ENCODE measurements around the gene KLRG1.

- TF ChIP-seq PATZ1 (CRISPR knock-in tag; IDR thresholded peaks at IDR 0.05; ENCODE audit: borderline replicate concordance): no peak
- TF ChIP-seq ZNF565 (CRISPR knock-in tag; conservative IDR thresholded peaks at IDR 0.05; ENCODE audit: low read depth): no peak
- no peak for TF ChIP-seq GLIS3 (CRISPR knock-in tag; IDR thresholded peaks at IDR 0.05)
- no peak for TF ChIP-seq OSR1 (CRISPR knock-in tag; IDR thresholded peaks at IDR 0.05)
- no peak for TF ChIP-seq ZFP3 (CRISPR knock-in tag; IDR thresholded peaks at IDR 0.05)
- TF ChIP-seq TOX (CRISPR knock-in tag; IDR thresholded peaks at IDR 0.05; ENCODE audit: borderline replicate concordance): no peak
- no peak for TF ChIP-seq ISL1 (CRISPR knock-in tag; IDR thresholded peaks at IDR 0.05)
- no peak for TF ChIP-seq CSDC2 (CRISPR knock-in tag; IDR thresholded peaks at IDR 0.05)
- TF ChIP-seq ARNTL (CRISPR knock-in tag; IDR thresholded peaks at IDR 0.05; ENCODE audit: borderline replicate concordance, low read depth): no peak
- TF ChIP-seq ZNF70 (CRISPR knock-in tag; IDR thresholded peaks at IDR 0.05): no peak
Measured at GRCh38 chr12:9032202-9032964, 43.0 kb downstream of the KLRG1 start.

Data from SK-N-SH treated with all-trans-retinoic acid at 6 μM for 48 hours (cell line).